Adrenal gland (tissue), 12 donors: Measurements from ENCODE around the gene SERTM1. TPM values are rescaled to one million over a fixed set of nuclear protein-coding genes. Genes with fewer than 3 reads are reported as not detected.

Experiments used
- DNase-seq, 7 donors: peaks; one replicate each; pipeline ENCODE4 v3.0.0-alpha.2; 2019 to 2020
- H3K27ac ChIP-seq, 5 donors: fragments of 200-600 bp; sonication (generic) in 4 of 5; 1 replicate in 3 of 5; 2 replicates in 2 of 5; pipeline versions ENCODE4 v1.5.1 to v1.8.0; 2016 to 2020; ENCODE audit warnings: mild to moderate bottlenecking in 1 of 5
- H3K27me3 ChIP-seq: fragments of 200-600 bp; 2 replicates; pipeline ENCODE4 v1.8.0; 2021
- H3K36me3 ChIP-seq, 2 donors: fragments of 200-600 bp; replicated peaks in 1 of 2; 1 replicate in 1 of 2; 2 replicates in 1 of 2; pipeline versions ENCODE4 v1.5.1 to v1.8.0; 2018 to 2022
- H3K4me1 ChIP-seq, 2 donors: fragments of 200-600 bp; replicated peaks in 1 of 2; 1 replicate in 1 of 2; 2 replicates in 1 of 2; pipeline versions ENCODE4 v1.5.1 to v1.8.0; 2018 to 2021
- H3K4me3 ChIP-seq, 4 donors: fragments of 200-600 bp; sonication (generic) in 3 of 4; one replicate each; pipeline ENCODE4 v1.5.1; 2016 to 2018
- H3K9me3 ChIP-seq, 3 donors: fragments of 200-600 bp; sonication (generic) in 1 of 3; replicated peaks in 1 of 3; 1 replicate in 2 of 3; 2 replicates in 1 of 3; pipeline versions ENCODE4 v1.5.1 to v1.8.0; 2016 to 2021
- POLR2A ChIP-seq, 2 donors: fragments of 450-650 bp; IDR thresholded peaks; one replicate each; pipeline ENCODE4 v1.6.1; 2017; ENCODE audit warnings: antibody characterized with exemption in 2 of 2, mild to moderate bottlenecking in 2 of 2, moderate library complexity in 1 of 2
- WGBS, 4 donors: extraction: QIAGEN DNeasy Blood & Tissue Kit in 2 of 4; methylation state at CpG; one replicate each; pipeline versions ENCODE4 v1.1.5 to v1.1.7; 2013 to 2017; 5-methylcytosine and 5-hydroxymethylcytosine counted together
- intact Hi-C, 2 donors: fragments of 100-400 bp; cut with DNase I; formaldehyde crosslinking; loops; one replicate each; pipeline versions ENCODE4 v1.14.1 to v1.15.0; 2022 to 2023
- polyA plus RNA-seq, 3 donors: library from polyadenylated mRNA; stranded (reverse); fragments of 200-250 nt in 2 of 3; fragments of 350-450 nt in 1 of 3; fragmentation: Illumina TruSeq in 1 of 3; extraction: RNeasy Lipid Tissue Mini Kit (QIAGEN cat#74804) in 1 of 3; gene quantifications; one replicate each; pipeline ENCODE4 v1.2.3, GENCODE V29; 2013 to 2014
- total RNA-seq, 9 donors: library from RNA; depleted of rRNA in 4 of 9; stranded (reverse); fragments of >200 nt in 4 of 9; fragments of 120-200 nt in 1 of 9; fragmentation: NEBNext Ultra II Directional in 1 of 9; extraction: Animal tissue kit (Norgen Biotek cat#: 25700) in 1 of 9; gene quantifications; one replicate each; pipeline versions ENCODE4 v1.1.0 to v1.2.4, GENCODE V29; 2013 to 2023
- TF ChIP-seq, protein P1 (sequence below), 6 experiments: fragments of 450-650 bp in 4 of 6; fragments of 200-600 bp in 2 of 6; sonication (generic) in 1 of 6; IDR thresholded peaks; 1 replicate in 5 of 6; 2 replicates in 1 of 6; pipeline versions ENCODE4 v1.5.1 to v1.8.0; 2016 to 2021; ENCODE audit warnings: antibody characterized with exemption in 6 of 6, mild to moderate bottlenecking in 2 of 6, moderate library complexity in 1 of 6
- donor health status: healthy with polysubstance abuse.
- donor health status: Bipolar disorder and iron deficiency.
- donor health status: DM: yes; HTN: yes; CAD: no.
- donor health status: DM: no; HTN: no; CAD: no.
- donor health status: DM: no; HTN: no; CAD: no.
- donor health status: DM: yes; HTN: yes; CAD: no.

SERTM1 gene
- total and polyA plus RNA-seq, 12 donors = 0.07 to 3.5 (median 0.61) TPM; not detected in 1

DNA sequence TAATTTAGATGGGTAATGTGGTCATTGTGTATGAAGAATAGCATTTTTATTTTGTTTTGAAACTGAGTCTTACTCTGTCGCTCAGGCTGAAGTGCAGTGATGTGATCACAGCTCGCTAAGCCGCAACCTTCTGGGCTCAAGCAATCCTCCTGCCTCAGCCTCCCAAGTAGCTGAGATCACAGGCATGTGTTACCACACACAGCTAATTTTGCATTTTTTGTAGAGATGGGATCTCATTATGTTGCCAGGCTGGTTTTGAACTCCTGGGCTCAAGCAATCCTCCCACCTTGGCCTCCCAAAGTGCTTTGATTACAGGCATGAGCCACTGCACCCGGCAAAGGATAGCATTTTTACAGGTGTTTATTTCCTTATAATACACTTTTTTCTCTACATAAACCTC lies 36.6 kb downstream of the SERTM1 start:
- DNase-seq = no peak
- Histone ChIP-seq H3K36me3 (no peaks in the 10 kb centered on the region), H3K4me3 (no peak overlapping the region), H3K27ac (no peak overlapping the region), H3K4me1 (no peaks in the 10 kb centered on the region), H3K27me3 (peaks cover 19% of the 10 kb centered on the region), H3K9me3 (no peaks in the 10 kb centered on the region)
- intact Hi-C loops = no loop called here
- WGBS, 4 donors = 88 to 92% (median 89%) methylated on average over 4 of the region's 4 CpGs
- TF ChIP-seq, protein P1, sequence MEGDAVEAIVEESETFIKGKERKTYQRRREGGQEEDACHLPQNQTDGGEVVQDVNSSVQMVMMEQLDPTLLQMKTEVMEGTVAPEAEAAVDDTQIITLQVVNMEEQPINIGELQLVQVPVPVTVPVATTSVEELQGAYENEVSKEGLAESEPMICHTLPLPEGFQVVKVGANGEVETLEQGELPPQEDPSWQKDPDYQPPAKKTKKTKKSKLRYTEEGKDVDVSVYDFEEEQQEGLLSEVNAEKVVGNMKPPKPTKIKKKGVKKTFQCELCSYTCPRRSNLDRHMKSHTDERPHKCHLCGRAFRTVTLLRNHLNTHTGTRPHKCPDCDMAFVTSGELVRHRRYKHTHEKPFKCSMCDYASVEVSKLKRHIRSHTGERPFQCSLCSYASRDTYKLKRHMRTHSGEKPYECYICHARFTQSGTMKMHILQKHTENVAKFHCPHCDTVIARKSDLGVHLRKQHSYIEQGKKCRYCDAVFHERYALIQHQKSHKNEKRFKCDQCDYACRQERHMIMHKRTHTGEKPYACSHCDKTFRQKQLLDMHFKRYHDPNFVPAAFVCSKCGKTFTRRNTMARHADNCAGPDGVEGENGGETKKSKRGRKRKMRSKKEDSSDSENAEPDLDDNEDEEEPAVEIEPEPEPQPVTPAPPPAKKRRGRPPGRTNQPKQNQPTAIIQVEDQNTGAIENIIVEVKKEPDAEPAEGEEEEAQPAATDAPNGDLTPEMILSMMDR (IDR thresholded peaks at IDR 0.05) = no peak
- TF ChIP-seq POLR2A (IDR thresholded peaks at IDR 0.05) = no peak

DNA sequence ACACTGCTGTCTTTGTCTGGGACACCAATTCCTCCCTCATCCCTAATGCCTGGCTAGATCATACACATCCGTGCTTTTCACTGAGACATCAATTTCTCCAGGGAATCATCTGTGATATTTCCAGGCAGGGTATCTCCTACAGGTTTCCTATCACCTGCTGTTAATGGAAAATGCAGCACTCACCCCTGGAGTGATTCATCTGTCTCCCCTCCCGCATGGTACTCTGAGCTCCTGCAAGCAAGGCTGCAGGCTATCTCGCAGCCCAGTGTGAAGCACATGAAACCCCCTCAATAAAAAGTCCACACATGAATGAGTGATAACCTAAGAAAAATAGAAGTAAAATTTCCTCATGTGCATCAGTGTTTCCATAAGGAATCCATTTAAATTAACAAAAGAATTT lies 38.5 kb downstream of the SERTM1 start:
- Histone ChIP-seq H3K36me3 (no peaks in the 10 kb centered on the region), H3K4me1 (no peaks in the 10 kb centered on the region), H3K4me3 (no peak overlapping the region), H3K27ac (no peak overlapping the region), H3K9me3 (no peaks in the 10 kb centered on the region), H3K27me3 (peaks cover 19% of the 10 kb centered on the region)
- DNase-seq = no peak
- no peak for TF ChIP-seq POLR2A (IDR thresholded peaks at IDR 0.05)
- TF ChIP-seq, protein P1 (IDR thresholded peaks at IDR 0.05) = no peak
- 53 to 73% (median 72%) methylated on average over 3 of the region's 3 CpGs for WGBS, 4 donors
- intact Hi-C loops = no loop called here

DNA sequence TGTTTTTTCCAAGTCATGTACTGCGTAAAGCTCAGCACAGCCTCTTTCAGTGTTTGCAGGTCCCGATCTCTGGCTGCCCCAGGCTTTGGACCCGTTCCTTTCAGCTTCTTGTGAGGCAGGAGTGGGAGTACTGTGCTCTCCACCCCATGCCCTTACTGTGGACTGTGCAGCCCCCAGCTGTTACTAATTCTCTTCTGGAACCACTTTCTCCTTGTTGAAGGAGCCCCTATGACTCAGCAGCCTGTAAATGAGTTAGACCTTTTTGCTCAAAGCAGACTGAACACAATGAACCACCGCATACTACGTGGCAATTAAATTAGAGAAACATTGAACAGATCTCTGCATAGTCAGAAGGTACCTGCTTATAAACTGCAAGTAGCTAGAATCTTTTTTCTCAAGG lies 39.0 kb downstream of the SERTM1 start:
- no peaks in the 10 kb centered on the region for H3K4me1 ChIP-seq
- intact Hi-C loops = no loop called here
- peak in 3 of 7 donors; percentile 1 to 56 (median 15) for DNase-seq
- 52 to 72% (median 63%) methylated on average over 5 of the region's 5 CpGs for WGBS, 4 donors
- H3K9me3 ChIP-seq = no peaks in the 10 kb centered on the region
- H3K27me3 ChIP-seq = peaks cover 19% of the 10 kb centered on the region
- no peak overlapping the region for H3K4me3 ChIP-seq
- H3K27ac ChIP-seq = no peak overlapping the region
- H3K36me3 ChIP-seq = no peaks in the 10 kb centered on the region
- no peak for TF ChIP-seq POLR2A (IDR thresholded peaks at IDR 0.05)
- TF ChIP-seq, protein P1 (IDR thresholded peaks at IDR 0.05) = no peak

DNA sequence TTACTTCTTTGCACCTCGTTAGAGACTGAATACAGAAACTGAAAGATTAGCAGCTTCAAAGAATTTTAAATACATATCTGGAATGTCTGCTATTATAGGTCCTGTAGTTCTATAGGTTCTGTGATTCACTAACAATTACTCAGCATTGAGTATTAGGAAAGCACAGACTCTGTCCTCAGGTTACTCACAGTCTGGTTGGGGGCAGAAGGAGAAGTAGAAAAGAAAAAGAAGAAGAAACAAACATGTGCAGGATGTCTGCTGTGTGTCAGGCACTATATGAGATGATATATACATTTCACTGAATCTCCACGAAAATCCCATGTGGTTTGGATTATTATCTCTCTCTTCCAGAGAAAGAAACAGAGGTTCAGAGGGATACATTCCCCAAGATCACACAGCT lies 40.1 kb downstream of the SERTM1 start:
- Histone ChIP-seq H3K27me3 (peaks cover 19% of the 10 kb centered on the region), H3K4me3 (no peak overlapping the region), H3K27ac (no peak overlapping the region), H3K4me1 (no peaks in the 10 kb centered on the region), H3K36me3 (no peaks in the 10 kb centered on the region), H3K9me3 (no peaks in the 10 kb centered on the region)
- intact Hi-C loops = no loop called here
- TF ChIP-seq, protein P1 (IDR thresholded peaks at IDR 0.05) = no peak
- TF ChIP-seq POLR2A (IDR thresholded peaks at IDR 0.05) = no peak
- DNase-seq = no peak
- 17 to 21% (median 20%) methylated on average over 2 of the region's 2 CpGs for WGBS, 4 donors
